Middle frontal gyrus (tissue), 1 donor: ENCODE results near the gene PACSIN3.
"Not testable (repeated sequence)": the region's sequence is repeated elsewhere in the genome, so short reads cannot be mapped to it uniquely, and the experiment has no call there.

ENCODE experiments used
- DNase-seq: peaks from one replicate; pipeline ENCODE4 v3.0.0-alpha.2; 2015; ENCODE audit warnings: low spot score; ENCODE audit errors: extremely low spot score

Gene PACSIN3

GRCh38 chr11:47192111-47192510, 5.9 kb upstream of the PACSIN3 start:
- no peak for DNase-seq

- not testable (repeated sequence) for DNase-seq
Measured at GRCh38 chr11:47191137-47191536, 4.9 kb upstream of the PACSIN3 start.

GRCh38 chr11:47189100-47189834, 3.0 kb upstream of the PACSIN3 start:
- DNase-seq = no peak

GRCh38 chr11:47188259-47188658, 2.0 kb upstream of the PACSIN3 start:
- no peak for DNase-seq

- no peak for DNase-seq
Measured at GRCh38 chr11:47187723-47188122, 1.5 kb upstream of the PACSIN3 start.

GRCh38 chr11:47186700-47187695, 764 bp upstream of the PACSIN3 start:
- DNase-seq = peak; percentile 14

GRCh38 chr11:47185305-47186075, 744 bp downstream of the PACSIN3 start:
- no peak for DNase-seq

- DNase-seq = peak; percentile 51
Measured at GRCh38 chr11:47184711-47185304, 1.4 kb downstream of the PACSIN3 start.

- no peak for DNase-seq
Measured at GRCh38 chr11:47183969-47184368, 2.3 kb downstream of the PACSIN3 start.

GRCh38 chr11:47183031-47183856, 3.0 kb downstream of the PACSIN3 start:
- DNase-seq = no peak

GRCh38 chr11:47182380-47182779, 3.9 kb downstream of the PACSIN3 start:
- DNase-seq = no peak

GRCh38 chr11:47181271-47181670, 5.0 kb downstream of the PACSIN3 start:
- DNase-seq = no peak

GRCh38 chr11:47180006-47180787, 6.0 kb downstream of the PACSIN3 start:
- no peak for DNase-seq

GRCh38 chr11:47179655-47179991, 6.6 kb downstream of the PACSIN3 start:
- no peak for DNase-seq

- DNase-seq = no peak
Measured at GRCh38 chr11:47178737-47179654, 7.2 kb downstream of the PACSIN3 start.

GRCh38 chr11:47178316-47178715, 7.9 kb downstream of the PACSIN3 start:
- no peak for DNase-seq

GRCh38 chr11:47177846-47178245, 8.4 kb downstream of the PACSIN3 start:
- no peak for DNase-seq

GRCh38 chr11:47177229-47177845, 8.9 kb downstream of the PACSIN3 start:
- peak; percentile 49 for DNase-seq
